ENCODE measurements around the gene TLR6.
A peak's percentile ranks its signal among the peaks of the same experiment; 100 is the strongest.
"Not testable (repeated sequence)": the region's sequence is repeated elsewhere in the genome, so short reads cannot be mapped to it uniquely, and the experiment has no call there.

Gene TLR6

DNA sequence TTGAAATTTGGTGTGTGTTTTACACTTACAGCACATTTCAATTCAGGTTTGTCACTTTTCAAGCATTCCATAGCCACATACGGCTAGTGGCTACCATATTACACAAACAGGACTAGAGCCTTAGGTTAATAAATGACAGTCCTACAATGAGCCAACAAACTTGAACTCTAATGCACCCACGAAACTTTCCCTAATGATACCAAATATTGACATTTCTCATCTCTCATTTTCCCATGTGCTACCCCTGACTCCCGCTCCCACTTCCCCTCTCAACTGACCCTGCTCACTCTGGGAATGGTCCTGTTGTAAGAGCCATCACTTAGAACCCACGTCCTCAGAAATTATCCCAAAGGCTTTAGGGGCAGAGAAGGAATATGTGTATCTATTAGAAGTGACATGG, 68.9 kb downstream of the TLR6 start:
- no peak for FAIRE-seq

- FAIRE-seq, result no peak
These were observed 70.7 kb downstream of the TLR6 start for GRCh38 chr4:38785901-38786402.

- no peak for FAIRE-seq
These were observed 71.4 kb downstream of the TLR6 start for GRCh38 chr4:38785041-38785790.

- FAIRE-seq, result no peak
These were observed 72.5 kb downstream of the TLR6 start for GRCh38 chr4:38784141-38784540.

DNA sequence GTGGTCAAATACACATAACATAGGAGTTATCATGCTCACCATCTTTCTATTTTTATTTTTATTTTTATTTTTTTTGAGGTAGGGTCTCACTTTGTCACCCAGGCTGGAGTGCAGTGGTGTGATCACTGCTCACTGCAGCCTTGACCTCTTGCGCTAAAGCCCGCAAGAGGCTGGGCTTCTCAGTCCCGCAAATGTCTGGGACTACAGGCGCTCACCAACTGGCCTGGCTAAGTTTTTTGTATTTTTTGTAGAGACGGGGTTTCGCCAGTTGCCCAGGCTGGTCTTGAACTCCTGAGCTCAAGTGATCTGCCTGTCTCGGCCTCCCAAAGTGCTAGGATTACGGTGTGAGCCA, 73.5 kb downstream of the TLR6 start:
- FAIRE-seq, result no peak

GRCh38 chr4:38782452-38783108, 74.0 kb downstream of the TLR6 start, which contains the start of gene TLR10:
TLR10 (minus strand) TSS chr4:38782990; CDS start chr4:38775590, 7,400 bp downstream.
- peak; percentile 61 for FAIRE-seq

DNA sequence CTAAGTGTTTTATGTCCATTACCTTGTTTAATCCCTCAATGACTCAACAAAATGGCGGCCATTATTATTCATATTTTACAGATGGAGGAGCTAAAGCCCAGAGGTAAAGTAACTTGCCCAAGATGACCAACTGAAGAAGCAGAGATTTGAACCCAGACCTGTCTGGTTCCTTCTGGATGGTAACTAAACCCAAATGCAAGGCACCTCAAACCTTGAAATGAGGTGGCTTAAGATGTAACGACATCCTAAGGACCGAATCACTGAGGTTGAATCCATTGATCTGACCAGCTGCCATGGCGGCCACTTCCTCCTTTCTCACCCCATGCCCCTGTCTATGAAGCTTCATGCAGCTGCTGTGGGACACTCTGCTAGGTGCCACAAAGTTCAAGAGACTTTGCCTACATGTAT, 74.8 kb downstream of the TLR6 start:
- no peak for FAIRE-seq

- no peak for FAIRE-seq
These were observed 75.7 kb downstream of the TLR6 start for GRCh38 chr4:38780833-38781484.

DNA sequence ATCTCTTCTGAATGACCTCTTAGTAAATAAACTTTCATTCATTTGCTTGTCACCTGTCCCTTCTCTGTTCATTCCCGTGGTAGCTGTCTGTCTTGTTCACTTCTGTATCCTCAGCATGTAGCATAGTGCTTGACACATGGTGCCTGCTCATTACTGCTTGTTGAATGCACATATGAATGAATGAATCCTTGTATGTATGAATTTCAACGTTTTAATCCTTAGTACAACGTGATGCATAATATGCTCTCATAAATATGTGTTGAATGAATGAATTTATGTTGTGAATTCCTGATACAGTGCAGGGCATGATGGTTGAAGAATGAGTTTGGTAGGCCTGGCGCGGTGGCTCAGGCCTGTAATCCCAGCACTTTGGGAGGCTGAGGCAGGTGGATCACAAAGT, 76.8 kb downstream of the TLR6 start:
- no peak for FAIRE-seq

- FAIRE-seq, result not testable (repeated sequence)
These were observed 78.7 kb downstream of the TLR6 start for GRCh38 chr4:38777925-38778324.

GRCh38 chr4:38775326-38775725, 81.3 kb downstream of the TLR6 start:
- no peak for FAIRE-seq

GRCh38 chr4:38774181-38774955, 82.2 kb downstream of the TLR6 start:
- FAIRE-seq, result no peak
